Melanocyte of skin (primary cell): ENCODE measurements around the gene GALNT14. TPM values are rescaled to one million over a fixed set of nuclear protein-coding genes. Genes with fewer than 3 reads are reported as not detected.

Source experiments
- total RNA-seq, 2 donors: library from RNA; depleted of rRNA; stranded (reverse); fragments of >200 nt; gene quantifications; 2 replicates each; pipeline ENCODE4 v1.2.3, GENCODE V29; 2012

Gene GALNT14, protein sequence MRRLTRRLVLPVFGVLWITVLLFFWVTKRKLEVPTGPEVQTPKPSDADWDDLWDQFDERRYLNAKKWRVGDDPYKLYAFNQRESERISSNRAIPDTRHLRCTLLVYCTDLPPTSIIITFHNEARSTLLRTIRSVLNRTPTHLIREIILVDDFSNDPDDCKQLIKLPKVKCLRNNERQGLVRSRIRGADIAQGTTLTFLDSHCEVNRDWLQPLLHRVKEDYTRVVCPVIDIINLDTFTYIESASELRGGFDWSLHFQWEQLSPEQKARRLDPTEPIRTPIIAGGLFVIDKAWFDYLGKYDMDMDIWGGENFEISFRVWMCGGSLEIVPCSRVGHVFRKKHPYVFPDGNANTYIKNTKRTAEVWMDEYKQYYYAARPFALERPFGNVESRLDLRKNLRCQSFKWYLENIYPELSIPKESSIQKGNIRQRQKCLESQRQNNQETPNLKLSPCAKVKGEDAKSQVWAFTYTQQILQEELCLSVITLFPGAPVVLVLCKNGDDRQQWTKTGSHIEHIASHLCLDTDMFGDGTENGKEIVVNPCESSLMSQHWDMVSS
- total RNA-seq = 10 to 100 TPM; 12.0 to 31.6 TPM

DNA sequence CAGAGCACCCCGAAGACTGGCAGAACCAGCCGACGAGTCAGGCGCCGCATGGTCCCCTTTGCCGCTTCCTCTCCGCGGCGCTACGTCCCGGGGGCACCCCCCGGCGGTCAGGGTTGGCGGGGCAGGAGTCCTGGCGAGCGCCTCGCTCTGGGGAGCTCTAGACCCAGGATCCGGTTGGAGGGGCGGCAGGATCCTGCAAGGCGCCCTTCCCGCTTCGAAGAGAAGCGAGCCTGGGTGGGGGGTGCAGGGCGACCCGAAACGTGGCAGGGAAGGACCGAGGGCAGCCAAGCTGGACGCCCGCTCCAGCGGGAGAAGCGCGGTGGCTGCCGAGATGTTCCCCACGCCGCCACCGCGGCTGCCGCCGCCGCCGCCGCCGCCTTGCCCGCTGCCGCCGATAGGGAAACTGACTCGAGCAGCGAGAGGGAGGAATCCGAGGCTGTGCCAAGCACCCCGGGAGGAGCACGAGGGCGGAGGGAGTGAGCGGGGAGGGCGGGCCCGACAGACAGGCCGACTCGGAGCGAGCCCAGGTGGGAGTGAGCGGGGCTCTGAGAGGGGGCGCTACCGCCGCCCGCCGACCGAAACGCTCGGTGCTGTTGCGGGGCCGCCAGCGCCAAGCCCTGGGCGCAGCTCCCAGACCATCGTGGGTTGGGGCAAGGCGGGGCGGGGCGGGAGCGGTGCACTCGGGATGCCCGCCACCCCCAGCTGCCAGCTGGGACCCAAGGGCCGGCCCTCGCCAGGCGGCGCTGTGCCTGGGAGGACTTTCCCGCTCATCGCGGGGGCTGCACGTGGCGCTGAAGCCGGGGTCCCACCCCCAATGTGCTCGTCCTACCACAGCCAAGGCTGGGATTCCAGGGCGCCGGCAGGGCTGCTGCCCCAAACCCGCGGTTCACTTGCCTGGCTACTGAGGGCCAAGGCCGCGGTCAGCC is at the start of gene GALNT14:
Gene GALNT14 (minus strand): TSS at position 404 of the 926 bp plus-strand sequence. CDS start 354 bp downstream, at position 50.

Other genes with a start within 250 kb of the GALNT14 start
- gene CAPN14, start 79.1 kb upstream of the GALNT14 start, total RNA-seq = under 1 TPM; 0.33 to 0.34 TPM
- 1 to 10 TPM; 5.3 to 7.6 TPM for gene EHD3, start 95.7 kb upstream of the GALNT14 start, total RNA-seq